ENCODE results near the gene PRPH2. TPM values are rescaled to one million over a fixed set of nuclear protein-coding genes. Genes with fewer than 3 reads are reported as not detected.

Gene PRPH2
- total RNA-seq, 4 donors from 2014 or later: 0.38 TPM; not detected in 3

DNA sequence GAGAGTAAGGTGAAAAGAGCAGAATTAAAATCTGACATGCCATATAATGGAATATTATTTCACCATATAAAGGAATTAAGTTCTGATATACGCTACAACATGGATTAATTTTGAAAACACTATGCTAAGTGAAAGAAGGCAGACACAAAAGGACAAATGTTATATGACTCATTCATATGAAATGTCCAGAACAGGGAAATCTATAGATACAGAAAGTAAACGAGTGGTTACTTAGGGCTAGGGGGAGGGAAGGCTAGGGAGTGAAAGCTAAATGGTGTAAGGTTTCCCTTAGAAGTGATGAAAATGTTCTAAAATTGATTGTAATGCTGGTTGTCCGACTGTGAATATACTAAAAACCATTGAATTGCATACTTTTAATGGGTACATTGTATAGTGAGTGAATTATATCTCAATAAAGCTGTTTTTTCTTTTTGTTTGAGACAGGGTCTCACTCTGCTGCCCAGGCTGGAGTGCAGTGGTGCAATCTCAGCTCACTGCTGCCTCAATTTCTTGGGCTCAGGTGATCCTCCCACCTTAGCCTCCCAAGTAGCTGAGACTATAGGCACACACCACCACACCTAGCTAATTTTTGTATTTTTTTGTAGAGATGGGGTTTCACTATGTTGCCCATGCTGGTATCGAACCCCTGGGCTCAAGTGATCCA, 8.2 kb downstream of the PRPH2 start:
- H3K27ac ChIP-seq: no peak overlapping the region
- TF ChIP-seq POLR2A (IDR thresholded peaks at IDR 0.05): no peak
- TF ChIP-seq EP300 (IDR thresholded peaks at IDR 0.05): no peak
- TF ChIP-seq, protein P1, sequence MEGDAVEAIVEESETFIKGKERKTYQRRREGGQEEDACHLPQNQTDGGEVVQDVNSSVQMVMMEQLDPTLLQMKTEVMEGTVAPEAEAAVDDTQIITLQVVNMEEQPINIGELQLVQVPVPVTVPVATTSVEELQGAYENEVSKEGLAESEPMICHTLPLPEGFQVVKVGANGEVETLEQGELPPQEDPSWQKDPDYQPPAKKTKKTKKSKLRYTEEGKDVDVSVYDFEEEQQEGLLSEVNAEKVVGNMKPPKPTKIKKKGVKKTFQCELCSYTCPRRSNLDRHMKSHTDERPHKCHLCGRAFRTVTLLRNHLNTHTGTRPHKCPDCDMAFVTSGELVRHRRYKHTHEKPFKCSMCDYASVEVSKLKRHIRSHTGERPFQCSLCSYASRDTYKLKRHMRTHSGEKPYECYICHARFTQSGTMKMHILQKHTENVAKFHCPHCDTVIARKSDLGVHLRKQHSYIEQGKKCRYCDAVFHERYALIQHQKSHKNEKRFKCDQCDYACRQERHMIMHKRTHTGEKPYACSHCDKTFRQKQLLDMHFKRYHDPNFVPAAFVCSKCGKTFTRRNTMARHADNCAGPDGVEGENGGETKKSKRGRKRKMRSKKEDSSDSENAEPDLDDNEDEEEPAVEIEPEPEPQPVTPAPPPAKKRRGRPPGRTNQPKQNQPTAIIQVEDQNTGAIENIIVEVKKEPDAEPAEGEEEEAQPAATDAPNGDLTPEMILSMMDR (IDR thresholded peaks at IDR 0.05): no peak
- no peak for TF ChIP-seq POLR2AphosphoS5 (IDR thresholded peaks at IDR 0.05)
- 83% methylated on average over 4 of the region's 4 CpGs for whole genome bisulfite sequencing
- no peak overlapping the region for H3K4me3 ChIP-seq
- H3K36me3 ChIP-seq: no peaks in the 10 kb centered on the region
- H3K9me3 ChIP-seq: no peaks in the 10 kb centered on the region
- DNase-seq (ENCODE audit: low spot score in 2 of 2): no peak
- H3K27me3 ChIP-seq: no peaks in the 10 kb centered on the region
- no peaks in the 10 kb centered on the region for H3K4me1 ChIP-seq

DNA sequence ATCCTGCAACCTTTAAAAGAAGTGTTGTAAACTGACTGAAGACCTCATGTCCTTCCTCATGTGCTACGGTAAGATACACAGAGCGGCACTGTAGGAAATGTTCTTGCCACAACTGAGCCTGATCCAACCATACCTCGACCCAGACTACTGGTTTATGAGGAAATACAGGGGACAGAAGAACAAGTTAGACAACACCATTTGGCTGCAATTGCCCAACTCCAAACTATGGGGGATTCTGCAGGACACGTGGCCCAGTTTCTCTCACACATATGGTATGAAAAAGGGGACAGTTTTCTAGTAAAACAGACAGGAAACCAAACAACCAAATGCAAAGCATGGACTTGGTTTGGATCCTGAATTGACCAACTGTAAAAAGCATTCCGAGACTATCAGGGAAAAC, 10.5 kb downstream of the PRPH2 start:
- Histone ChIP-seq H3K9me3 (no peaks in the 10 kb centered on the region), H3K36me3 (no peaks in the 10 kb centered on the region), H3K27ac (no peak overlapping the region), H3K4me1 (no peaks in the 10 kb centered on the region), H3K27me3 (no peaks in the 10 kb centered on the region), H3K4me3 (no peak overlapping the region)
- WGBS: 92% methylated on average over 5 of the region's 5 CpGs
- DNase-seq (ENCODE audit: low spot score in 2 of 2): no peak
- no peak for TF ChIP-seq POLR2A (IDR thresholded peaks at IDR 0.05)
- TF ChIP-seq, protein P1 (IDR thresholded peaks at IDR 0.05): no peak
- no peak for TF ChIP-seq POLR2AphosphoS5 (IDR thresholded peaks at IDR 0.05)
- TF ChIP-seq EP300 (IDR thresholded peaks at IDR 0.05): no peak

DNA sequence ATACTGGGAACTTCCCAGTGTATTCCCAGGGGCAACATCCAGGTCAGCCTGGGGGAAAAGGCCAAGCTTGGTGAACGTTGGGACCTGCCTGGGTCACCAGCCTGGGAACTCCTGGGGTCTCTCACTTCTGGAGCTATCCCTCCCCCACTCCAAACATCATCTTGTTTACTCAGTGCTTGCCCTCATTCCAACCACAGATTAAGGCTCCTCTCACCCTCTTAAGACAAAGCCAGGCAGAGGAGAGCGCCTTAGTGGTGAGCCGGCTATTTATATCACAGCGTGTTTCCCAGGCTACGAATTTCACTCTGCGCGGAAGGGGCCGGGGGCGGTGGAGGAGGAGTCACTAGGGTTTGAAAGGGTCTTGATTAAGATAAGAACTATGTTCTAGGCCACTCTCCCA, 12.1 kb downstream of the PRPH2 start:
- DNase-seq (ENCODE audit: low spot score in 2 of 2): no peak
- Histone ChIP-seq H3K4me1 (no peaks in the 10 kb centered on the region), H3K27ac (no peak overlapping the region), H3K4me3 (no peak overlapping the region), H3K9me3 (no peaks in the 10 kb centered on the region), H3K27me3 (no peaks in the 10 kb centered on the region), H3K36me3 (no peaks in the 10 kb centered on the region)
- 52% methylated on average over 9 of the region's 9 CpGs for WGBS
- no peak for TF ChIP-seq EP300 (IDR thresholded peaks at IDR 0.05)
- TF ChIP-seq, protein P1 (IDR thresholded peaks at IDR 0.05): no peak
- TF ChIP-seq POLR2A (IDR thresholded peaks at IDR 0.05): no peak
- no peak for TF ChIP-seq POLR2AphosphoS5 (IDR thresholded peaks at IDR 0.05)

DNA sequence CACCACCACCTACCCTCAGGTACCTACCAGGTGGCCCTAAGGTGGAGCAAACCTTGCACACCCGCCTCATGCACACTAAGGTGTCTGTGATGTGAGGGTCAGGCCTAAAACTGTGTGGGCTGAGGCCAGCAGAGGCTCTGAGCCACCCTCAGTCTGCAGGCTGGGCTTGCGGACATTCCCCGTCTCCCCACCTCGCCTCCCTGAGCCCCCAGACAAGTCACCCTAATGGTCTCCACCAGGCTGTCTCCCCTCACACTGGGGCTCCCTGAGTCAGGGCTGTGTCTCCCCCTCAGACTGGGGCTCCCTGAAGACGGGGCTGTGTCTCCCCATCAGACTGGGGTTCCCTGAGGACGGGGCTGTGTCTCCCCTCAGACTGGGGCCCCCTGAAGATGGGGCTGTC, 12.5 kb downstream of the PRPH2 start:
- Histone ChIP-seq H3K36me3 (no peaks in the 10 kb centered on the region), H3K4me3 (no peak overlapping the region), H3K27ac (no peak overlapping the region), H3K9me3 (no peaks in the 10 kb centered on the region), H3K4me1 (no peaks in the 10 kb centered on the region), H3K27me3 (no peaks in the 10 kb centered on the region)
- WGBS: 89% methylated on average over 4 of the region's 6 CpGs
- DNase-seq (ENCODE audit: low spot score in 2 of 2): no peak
- TF ChIP-seq POLR2A (IDR thresholded peaks at IDR 0.05): no peak

DNA sequence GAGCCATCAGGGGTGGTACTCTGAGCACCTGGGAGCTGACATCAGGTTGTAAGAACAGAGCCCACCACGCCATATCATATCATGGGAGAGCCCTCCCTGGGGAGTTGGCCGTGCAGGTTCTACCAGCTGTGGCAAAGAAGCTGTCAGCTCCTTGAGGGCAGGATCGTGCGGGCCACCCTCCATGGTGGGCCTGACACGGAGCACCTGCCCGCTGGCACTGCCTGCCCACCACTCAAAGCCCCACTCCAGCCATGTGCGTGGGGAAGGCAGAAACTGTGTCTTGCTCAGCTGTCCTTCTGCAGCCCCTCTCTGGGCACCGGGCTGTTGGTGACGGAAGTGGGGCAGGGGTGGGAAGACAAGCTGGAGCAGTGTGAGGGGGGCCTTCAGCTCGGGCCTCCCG, 14.3 kb downstream of the PRPH2 start:
- Histone ChIP-seq H3K4me3 (no peak overlapping the region), H3K27me3 (no peaks in the 10 kb centered on the region), H3K4me1 (no peaks in the 10 kb centered on the region), H3K9me3 (no peaks in the 10 kb centered on the region), H3K36me3 (no peaks in the 10 kb centered on the region), H3K27ac (no peak overlapping the region)
- 100% methylated on average over 5 of the region's 11 CpGs for WGBS
- no peak for DNase-seq (ENCODE audit: low spot score in 2 of 2)
- TF ChIP-seq POLR2AphosphoS5 (IDR thresholded peaks at IDR 0.05) (no peak), POLR2A (IDR thresholded peaks at IDR 0.05) (no peak), EP300 (IDR thresholded peaks at IDR 0.05) (no peak)
- TF ChIP-seq, protein P1 (IDR thresholded peaks at IDR 0.05): no peak

DNA sequence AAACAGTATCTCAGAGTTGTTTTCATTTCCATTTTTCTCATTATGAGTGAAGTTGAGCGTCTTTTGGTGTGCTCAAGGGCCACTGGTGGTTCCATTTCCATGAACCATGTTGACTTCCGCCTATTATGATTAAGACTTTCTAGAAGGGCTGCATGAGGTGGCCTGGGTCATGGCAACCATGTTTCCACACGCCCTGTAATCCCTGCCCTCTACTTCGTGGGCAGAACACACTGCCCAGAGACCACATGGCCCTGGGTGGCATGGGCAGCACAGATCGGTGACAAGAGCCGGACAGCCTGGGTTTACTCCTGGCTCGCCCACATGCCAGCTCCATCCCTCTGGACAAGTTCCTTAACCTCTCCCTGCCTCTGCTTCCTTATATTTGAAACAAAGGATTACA, 14.8 kb downstream of the PRPH2 start:
- Histone ChIP-seq H3K27me3 (no peaks in the 10 kb centered on the region), H3K4me3 (no peak overlapping the region), H3K36me3 (no peaks in the 10 kb centered on the region), H3K9me3 (no peaks in the 10 kb centered on the region), H3K27ac (no peak overlapping the region), H3K4me1 (no peaks in the 10 kb centered on the region)
- 93% methylated on average over 7 of the region's 7 CpGs for WGBS
- DNase-seq (ENCODE audit: low spot score in 2 of 2): no peak
- TF ChIP-seq POLR2AphosphoS5 (IDR thresholded peaks at IDR 0.05): no peak
- TF ChIP-seq POLR2A (IDR thresholded peaks at IDR 0.05): no peak
- TF ChIP-seq EP300 (IDR thresholded peaks at IDR 0.05): no peak
- TF ChIP-seq, protein P1 (IDR thresholded peaks at IDR 0.05): no peak
